Metanephros (tissue), 1 donor: Measurements from ENCODE around the gene RPF1. TPM values are rescaled to one million over a fixed set of nuclear protein-coding genes. Genes with fewer than 3 reads are reported as not detected.

Source experiments
- total RNA-seq: library from RNA; depleted of rRNA; stranded (reverse); fragments of >200 nt; gene quantifications from one replicate; pipeline ENCODE4 v1.2.3, GENCODE V29; 2014

The RPF1 gene
- 31.4 TPM for total RNA-seq

DNA sequence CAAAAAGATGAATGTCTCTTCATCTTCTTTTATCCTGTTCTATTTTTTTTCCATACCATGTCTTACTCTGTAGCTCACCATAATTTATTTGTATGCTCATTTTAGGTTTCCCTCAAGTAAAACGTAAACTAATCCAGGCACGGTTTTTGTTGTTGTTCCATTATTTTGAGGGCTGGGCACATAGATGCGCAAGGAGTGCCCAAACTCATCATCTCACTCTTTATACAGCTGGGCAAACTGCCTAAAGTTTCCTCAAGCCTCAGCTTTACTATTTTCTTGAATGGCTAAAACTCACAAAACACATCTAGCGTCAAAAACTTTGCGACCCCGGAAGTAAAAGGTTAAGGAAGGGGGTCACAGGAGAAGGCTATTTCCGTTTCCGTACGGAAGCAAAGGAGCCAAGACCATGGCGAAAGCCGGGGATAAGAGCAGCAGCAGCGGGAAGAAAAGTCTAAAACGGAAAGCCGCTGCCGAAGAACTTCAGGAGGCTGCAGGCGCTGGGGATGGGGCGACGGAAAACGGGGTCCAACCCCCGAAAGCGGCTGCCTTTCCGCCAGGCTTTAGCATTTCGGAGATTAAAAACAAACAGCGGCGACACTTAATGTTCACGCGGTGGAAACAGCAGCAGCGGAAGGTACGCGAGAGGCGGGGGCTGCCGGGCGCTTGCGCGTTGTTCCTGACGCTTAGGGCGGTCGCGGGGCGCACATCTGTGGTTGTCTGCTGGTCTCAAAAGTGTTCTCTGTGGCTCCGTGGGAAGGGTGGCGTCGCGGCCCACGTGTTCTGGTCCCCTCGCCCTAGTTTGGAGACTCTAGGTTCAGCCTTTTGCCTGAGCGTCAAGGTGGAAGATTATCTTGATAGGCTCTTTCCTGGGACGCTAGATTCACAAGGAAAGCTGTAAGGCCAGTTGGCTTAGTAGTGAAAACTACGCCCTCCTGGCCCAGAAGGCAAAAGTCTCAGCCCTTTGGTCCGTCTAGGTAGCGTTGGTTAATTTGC, at the start of gene RPF1:
Gene RPF1 (plus strand): TSS at position 391 of the 993 bp plus-strand sequence. CDS start 16 bp downstream, at position 407.

GRCh38 chr1:84506002-84506728, 27.1 kb downstream of the RPF1 start, which contains the start of the genes GNG5 and SPATA1:
Gene GNG5, minus strand, starts transcription at chr1:84506581. Its CDS starts 490 bp downstream, at chr1:84506091.
Gene SPATA1, plus strand, starts transcription at chr1:84506386. Its CDS starts 9,974 bp downstream, at chr1:84516360.

Other genes starting within 250 kb of the RPF1 start
- 3.0 TPM for gene SAMD13, start 177.6 kb upstream of the RPF1 start, total RNA-seq
- gene DNASE2B, start 80.8 kb upstream of the RPF1 start, total RNA-seq, result not detected
- gene SPATA1, start 27.1 kb downstream of the RPF1 start, total RNA-seq, result 1.6 TPM
- 49.7 TPM for gene GNG5, start 27.3 kb downstream of the RPF1 start, total RNA-seq
- 14.7 TPM for gene CTBS, start 95.2 kb downstream of the RPF1 start, total RNA-seq
- gene SSX2IP, start 211.2 kb downstream of the RPF1 start, total RNA-seq, result 16.7 TPM